DOHH2 (cell line): ENCODE measurements around the gene SGCD.

ENCODE experiments used
- EZH2phosphoT487 ChIP-seq: fragments of 200-600 bp; sonication (generic); IDR thresholded peaks from 2 replicates; pipeline ENCODE4 v1.6.1; 2017; ENCODE audit warnings: borderline replicate concordance, mild to moderate bottlenecking, antibody characterized with exemption, low read length, moderate library complexity, mixed read lengths
- TF ChIP-seq, protein P1 (sequence below): fragments of 200-600 bp; sonication (generic); IDR thresholded peaks from one replicate; pipeline ENCODE4 v1.5.1; 2014; ENCODE audit warnings: antibody characterized with exemption, mild to moderate bottlenecking, low read depth, low read length; ENCODE audit not compliant: poor library complexity, severe bottlenecking

DNA sequence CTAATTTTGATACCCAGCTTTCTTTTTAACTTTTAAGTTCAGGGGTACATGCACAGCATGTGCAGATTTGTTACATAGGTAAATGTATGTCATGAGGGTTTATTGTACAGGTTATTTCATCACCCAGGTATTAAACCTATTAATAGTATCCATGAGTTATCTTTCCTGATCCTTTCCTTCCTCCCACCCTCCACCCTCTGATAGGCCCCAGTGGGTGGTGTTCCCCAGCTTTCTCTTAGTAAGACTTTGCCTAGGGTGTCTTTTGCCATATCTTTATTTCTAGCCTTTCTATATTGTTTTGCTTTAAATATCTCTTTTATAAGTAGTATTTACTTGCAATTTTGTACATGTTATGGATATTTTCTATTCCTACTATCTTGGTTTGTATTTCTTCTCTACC is 243.7 kb downstream of the SGCD start:
- TF ChIP-seq, protein P1, sequence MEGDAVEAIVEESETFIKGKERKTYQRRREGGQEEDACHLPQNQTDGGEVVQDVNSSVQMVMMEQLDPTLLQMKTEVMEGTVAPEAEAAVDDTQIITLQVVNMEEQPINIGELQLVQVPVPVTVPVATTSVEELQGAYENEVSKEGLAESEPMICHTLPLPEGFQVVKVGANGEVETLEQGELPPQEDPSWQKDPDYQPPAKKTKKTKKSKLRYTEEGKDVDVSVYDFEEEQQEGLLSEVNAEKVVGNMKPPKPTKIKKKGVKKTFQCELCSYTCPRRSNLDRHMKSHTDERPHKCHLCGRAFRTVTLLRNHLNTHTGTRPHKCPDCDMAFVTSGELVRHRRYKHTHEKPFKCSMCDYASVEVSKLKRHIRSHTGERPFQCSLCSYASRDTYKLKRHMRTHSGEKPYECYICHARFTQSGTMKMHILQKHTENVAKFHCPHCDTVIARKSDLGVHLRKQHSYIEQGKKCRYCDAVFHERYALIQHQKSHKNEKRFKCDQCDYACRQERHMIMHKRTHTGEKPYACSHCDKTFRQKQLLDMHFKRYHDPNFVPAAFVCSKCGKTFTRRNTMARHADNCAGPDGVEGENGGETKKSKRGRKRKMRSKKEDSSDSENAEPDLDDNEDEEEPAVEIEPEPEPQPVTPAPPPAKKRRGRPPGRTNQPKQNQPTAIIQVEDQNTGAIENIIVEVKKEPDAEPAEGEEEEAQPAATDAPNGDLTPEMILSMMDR, result no peak
- TF ChIP-seq EZH2phosphoT487, result no peak
